GM20431 (cell line): ENCODE data around the gene PFN3.

Source experiments
- in situ Hi-C: fragments of 300-500 bp; cut with MseI, MboI; formaldehyde crosslinking; loops from one replicate; pipeline ENCODE4 v1.15.0; 2020; ENCODE audit warnings: low sequenced_read_pairs; ENCODE audit not compliant: unreplicated experiment

The PFN3 gene

DNA sequence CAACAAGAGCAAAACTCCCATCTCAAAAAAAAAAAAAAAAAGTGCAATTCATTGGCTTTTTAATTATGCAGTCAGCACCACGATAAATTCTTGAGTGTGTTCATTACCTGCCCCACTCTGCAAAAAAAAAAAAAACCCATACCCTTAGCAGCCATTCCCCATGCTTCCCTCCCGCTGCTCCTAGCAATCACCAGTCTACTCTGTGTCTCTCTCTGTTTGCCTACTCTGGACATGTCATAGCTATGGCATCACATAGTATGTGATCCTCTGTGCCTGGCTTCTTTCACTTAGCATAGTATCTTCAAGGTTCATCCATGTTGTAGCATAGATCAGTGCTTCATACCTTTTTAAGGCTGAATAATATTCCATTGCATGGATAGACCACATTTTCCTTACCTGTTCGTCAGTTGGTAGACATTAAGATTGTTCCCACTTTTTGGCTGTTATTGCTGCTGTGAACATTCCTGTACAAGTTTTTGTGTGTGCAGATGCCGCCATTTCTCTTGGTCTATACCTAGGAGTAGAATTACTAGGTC, 39.1 kb upstream of the PFN3 start:
- in situ Hi-C loops: no loop called here

DNA sequence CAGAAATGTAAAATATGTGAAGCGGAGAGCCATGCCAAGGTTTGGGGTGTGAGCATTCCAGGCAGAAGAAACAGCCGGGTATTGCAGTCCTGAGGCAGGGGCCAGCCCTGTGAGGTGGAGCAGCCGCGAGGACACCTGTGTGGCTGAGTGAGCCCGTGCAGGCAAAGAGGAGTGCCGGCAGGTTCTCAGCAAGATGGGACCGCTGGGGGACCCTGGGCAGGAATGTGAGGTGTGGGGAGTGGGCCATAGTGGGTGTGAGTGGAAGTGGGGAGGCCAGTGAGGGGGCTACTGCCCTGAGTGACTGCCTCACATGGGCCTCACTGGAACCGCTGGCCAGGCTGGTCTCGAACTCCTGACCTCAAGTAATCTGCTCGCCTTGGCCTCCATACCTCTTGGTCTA, 38.0 kb upstream of the PFN3 start:
- in situ Hi-C loops: no loop called here

DNA sequence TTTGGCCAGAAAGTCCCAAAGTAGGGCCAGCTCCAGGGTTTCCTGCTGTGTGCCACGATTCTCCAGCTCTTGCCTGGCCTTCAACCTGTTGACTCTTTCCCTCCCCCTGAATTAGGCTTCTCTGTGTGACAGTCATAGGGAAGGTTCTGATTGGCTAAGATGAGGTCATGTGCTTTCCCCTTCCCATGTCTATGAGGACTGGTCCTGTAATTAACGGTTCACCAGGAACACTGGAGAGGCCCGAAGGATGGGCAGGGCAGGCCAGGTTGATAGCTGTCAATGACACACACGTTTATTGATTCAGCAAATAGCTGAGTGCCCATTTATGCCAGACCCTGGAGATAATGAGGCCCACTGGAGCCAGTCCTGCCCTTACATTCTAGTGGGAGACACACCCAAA, 37.2 kb upstream of the PFN3 start:
- in situ Hi-C loops: no loop called here

DNA sequence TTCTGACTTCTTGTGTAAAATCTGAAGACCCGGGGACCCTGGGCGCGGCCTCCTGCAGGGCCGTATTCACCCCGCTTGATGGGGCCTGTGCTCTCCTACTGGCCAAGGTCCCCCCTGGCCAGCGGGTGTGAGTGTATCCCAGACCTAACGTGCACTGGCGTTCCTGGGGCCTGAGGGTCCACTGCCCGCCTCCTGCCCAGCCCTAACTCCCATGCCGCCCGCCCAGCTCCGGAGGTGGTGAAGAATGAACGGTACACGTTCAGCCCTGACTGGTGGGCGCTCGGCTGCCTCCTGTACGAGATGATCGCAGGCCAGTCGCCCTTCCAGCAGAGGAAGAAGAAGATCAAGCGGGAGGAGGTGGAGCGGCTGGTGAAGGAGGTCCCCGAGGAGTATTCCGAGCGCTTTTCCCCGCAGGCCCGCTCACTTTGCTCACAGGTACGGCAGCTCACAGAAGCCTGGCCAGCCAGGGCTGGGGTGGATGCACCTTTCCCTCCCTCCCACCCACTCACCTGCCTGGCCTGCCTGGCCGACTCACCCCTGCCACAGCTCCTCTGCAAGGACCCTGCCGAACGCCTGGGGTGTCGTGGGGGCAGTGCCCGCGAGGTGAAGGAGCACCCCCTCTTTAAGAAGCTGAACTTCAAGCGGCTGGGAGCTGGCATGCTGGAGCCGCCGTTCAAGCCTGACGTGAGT, 35.5 kb upstream of the PFN3 start:
- in situ Hi-C loops: no loop called here

DNA sequence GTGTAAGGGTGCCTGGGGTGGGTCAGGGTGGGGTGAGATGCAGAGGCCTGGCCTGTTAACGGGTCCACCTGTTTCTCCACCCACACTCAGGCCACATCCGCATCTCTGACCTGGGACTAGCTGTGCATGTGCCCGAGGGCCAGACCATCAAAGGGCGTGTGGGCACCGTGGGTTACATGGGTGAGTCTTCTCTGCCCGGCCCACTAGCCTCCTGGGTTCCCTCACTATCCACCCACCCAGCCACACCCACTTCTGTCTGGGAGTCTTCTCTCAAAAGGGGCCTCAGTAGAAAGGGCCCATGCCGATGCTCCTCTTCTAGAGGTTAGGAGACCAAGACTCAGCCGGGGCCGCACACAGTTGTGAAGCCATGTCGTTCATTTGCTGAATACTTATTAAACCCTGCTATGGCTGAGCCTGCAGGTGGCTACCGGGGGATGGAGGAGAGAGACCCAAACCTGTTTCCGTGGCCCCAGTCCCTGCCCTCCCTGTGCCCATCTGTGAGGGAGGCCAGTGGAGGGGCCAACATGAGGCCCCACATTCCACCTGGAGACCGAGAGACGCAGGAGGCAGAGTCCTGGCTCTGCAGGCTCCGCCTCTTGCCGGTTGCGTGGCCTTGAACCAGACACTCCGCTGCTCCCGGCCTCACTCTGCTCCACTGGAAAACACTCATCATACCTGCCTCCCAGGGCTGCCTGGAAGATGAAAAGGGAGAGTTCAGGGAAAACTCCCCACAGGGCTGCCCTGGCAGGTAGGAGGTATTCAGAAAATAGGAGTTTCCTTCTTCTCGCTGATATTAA, 34.7 kb upstream of the PFN3 start:
- in situ Hi-C loops: no loop called here

DNA sequence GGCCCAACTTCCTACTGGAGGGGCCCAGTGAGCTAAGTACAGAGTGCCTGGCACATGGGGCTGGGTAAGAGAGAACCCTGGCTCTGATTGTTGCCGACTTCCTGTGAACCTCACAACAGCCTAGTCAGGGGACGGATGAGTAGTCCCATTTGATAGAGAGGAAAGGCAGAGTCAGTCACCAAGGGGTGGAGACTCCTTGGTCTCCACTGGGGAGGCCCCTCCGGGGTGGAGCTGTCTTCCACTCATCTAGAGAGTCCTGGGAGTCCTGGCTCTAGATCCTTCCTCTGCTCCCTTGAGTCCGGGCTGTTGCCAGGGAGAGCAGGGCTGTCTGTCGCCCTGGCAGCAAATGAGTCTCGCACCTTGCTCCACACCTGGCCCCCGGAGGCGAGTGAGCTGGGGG, 34.0 kb upstream of the PFN3 start:
- in situ Hi-C loops: no loop called here

DNA sequence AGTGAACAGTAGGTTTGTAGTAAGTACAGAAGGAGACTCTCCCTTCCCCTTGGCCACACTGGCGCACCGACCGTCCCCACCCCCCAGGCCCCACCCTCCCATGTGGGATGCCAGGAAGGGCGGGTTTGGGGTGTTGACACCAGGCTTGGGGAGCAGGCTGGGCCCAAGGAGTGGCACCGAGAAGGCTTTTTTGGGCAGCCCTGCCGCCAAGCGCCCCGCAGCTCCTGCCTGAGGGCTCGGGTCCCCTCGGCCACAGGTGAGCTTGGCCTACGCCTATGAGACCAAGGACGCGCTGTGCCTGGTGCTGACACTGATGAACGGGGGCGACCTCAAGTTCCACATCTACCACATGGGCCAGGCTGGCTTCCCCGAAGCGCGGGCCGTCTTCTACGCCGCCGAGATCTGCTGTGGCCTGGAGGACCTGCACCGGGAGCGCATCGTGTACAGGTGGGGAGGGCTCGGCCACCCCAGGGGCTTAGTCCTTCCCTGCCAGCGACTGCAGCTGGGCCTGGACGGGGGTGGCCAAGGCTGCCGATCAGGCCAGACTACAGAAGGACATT, 33.3 kb upstream of the PFN3 start:
- in situ Hi-C loops: no loop called here

DNA sequence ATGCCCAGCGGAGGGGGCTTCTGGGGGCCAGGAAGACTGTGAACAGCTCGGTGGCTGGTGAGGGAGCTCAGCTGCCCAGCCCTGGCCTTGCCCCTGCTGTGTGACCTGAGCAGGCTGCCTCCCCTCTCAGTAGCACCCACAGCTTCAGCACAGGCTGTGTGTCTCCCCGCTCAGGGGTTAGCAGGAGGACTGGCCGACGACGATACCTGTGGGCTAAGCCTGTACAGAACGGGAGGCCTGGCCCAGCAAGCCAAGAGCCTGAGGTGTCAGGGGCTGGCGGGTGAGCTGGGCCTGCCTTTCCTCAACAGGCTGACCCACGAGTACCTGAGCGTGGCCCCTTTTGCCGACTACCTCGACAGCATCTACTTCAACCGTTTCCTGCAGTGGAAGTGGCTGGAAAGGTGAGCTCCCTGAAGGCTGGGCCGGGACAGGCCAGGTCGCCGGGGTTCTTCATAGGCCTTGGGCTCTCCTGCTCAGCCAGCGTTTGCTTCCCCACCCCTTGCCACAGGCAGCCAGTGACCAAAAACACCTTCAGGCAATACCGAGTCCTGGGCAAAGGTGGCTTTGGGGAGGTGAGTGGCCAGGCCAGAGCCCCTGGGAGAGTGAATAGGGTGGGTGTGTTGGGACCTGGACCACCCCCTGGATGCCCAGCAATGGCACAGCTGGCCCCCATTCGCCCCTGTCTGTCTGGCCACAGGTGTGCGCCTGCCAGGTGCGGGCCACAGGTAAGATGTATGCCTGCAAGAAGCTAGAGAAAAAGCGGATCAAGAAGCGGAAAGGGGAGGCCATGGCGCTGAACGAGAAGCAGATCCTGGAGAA, 32.6 kb upstream of the PFN3 start:
- in situ Hi-C loops: no loop called here

DNA sequence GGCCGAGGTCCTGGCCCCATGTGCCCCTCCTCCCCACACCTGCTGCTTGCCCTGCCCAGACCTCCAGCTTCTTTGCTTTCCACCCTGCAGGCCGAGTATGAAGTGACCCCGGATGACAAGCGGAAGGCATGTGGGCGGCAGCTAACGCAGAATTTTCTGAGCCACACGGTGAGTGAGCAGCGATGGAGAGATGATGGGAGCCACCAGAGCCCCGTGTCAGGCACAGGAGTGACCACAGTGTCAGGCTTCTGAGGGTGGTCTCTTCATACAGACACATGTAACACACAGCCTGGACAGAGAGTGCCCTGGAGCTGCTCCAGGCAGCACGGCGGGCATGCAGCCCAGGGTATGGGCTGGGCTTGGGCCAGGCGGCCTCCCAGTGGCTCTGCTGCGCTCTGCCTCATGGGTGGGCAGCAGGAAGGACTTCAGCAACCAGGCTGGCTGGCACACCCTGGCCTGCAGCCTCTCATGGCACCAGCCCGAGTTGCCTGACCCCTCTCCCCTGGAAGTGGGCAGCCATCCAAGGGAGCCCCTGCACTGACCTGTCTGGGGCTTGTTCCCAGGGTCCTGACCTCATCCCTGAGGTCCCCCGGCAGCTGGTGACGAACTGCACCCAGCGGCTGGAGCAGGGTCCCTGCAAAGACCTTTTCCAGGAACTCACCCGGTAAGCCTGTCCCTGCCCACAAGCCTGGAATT, 31.8 kb upstream of the PFN3 start:
- in situ Hi-C loops: no loop called here

DNA sequence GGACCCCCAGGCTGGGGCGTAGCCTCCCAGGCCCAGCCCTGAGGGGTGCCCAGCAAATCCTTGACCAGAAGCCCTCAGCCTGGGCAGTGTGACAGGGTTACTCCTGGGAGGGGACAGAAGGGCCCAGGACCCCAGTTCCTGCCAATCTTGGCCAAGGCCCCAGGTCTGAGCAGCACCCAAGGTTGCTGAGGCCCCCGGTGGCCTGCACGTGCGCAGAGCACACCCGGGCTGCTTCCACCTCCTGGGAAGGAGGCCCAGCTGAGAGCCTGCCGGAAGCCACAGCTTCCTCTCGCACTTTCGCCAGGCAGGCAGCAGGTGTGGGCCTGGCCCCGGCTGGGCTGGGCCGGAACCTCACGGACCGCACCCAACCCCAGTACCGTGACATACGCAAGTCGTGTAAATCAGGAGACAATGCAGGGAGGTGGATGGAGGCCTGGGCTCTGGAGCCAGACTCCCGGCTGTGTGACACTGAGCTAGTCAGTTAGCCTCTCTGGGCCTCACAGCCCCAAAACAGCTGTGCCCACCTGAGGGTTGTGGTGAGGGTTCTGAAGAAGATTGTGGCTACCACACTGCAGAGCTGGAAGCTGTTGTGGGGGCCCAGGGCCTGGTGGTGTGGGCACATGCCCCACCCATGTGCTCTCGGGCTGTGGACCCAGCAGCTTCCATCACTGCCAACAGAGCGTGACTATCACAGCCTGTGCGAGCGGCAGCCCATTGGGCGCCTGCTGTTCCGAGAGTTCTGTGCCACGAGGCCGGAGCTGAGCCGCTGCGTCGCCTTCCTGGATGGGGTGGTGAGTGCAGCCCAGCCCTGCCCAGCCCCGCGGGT, 31.1 kb upstream of the PFN3 start:
- in situ Hi-C loops: no loop called here

DNA sequence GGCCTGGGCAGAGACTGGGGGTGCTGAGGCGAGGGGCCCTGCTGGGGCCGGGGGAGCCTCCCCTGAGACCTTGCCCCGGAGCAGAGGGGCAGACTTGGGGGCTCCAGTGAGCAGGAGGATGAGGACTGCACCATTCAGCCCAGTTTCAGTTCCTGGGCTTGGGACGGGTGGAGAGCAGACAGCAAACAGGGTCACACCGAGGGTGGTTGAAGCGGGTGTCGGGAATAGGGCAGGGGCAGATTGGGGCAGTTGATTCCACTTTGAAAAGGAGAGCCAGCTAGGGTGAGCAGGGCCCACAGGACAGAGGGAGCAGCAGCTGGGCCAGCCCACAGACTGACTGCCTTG, 30.5 kb upstream of the PFN3 start:
- in situ Hi-C loops: no loop called here

DNA sequence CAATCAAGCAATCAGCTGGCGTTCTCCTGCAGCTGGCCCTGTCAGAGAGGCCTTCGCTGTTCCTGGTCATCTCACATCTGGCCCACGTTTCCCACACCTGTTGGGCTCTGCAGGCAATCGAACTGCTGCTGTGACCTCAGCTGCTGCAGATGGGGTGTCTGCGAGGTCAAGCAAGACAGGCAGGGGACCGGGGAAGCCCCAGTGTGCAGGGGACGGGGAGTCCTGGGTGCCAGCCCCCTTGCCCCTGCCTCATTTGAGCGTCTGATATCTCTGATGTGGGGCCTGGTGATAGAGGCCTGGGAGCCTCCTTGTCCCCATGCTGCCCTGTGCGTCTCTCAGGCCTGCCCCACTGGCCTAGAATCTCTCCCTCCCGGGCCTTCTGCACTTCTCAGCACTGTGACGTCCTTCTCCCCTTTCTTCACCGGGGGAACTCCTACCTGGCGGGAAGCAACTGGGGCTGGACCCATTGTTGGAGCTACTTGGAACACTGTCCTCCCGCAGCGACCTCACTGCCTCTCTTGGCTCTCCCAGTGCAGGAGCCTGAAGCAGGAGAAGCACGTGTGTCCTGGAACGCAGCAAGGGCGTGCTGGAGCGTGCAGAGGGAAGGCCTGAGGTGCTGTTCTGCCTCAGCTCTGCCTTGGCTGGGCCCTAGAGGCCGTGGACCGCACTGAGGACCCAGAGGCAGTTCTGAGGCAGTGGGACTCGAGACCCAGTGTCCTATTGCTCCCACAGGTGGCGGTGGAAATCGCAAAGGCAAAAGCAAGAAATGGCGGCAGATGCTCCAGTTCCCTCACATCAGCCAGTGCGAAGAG, 29.9 kb upstream of the PFN3 start:
- in situ Hi-C loops: no loop called here

DNA sequence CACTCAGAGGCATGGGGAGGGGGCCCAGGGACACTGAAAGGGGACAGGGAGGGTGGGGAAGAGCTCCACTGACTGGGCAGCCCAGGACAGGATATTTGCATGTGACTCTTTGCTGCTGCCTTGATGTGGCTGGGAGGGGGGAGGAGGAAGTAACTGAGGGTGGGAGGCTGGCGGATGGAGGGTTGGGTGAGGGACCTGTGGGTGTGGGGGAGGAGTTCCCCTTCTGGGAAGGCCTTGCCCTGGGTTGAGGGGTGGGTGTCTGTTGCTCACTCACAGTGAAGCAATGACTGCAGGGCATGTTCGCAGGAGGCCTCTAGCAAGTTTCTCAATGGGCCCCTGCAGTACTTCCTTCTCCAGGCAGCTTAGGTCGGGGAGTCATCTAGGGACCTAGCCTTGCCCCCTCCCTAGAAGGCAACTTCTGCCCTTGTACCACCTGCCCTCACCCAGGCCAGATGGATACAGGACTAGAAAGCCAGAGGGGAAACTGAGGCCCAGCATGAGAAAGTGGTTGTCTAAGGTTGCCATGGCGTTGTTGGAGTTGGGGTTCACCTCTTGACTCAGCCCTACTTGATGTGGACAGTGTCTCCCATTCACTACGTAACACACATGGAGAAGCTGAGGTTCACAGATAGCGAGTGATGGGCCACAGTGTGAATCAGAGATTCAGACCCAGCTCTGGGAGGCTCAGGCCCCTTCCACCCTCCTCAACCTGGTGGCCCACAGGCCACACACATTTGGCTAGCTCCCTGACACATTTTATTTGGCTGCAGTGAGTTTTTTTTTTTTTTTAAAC, 29.0 kb upstream of the PFN3 start:
- in situ Hi-C loops: no loop called here

DNA sequence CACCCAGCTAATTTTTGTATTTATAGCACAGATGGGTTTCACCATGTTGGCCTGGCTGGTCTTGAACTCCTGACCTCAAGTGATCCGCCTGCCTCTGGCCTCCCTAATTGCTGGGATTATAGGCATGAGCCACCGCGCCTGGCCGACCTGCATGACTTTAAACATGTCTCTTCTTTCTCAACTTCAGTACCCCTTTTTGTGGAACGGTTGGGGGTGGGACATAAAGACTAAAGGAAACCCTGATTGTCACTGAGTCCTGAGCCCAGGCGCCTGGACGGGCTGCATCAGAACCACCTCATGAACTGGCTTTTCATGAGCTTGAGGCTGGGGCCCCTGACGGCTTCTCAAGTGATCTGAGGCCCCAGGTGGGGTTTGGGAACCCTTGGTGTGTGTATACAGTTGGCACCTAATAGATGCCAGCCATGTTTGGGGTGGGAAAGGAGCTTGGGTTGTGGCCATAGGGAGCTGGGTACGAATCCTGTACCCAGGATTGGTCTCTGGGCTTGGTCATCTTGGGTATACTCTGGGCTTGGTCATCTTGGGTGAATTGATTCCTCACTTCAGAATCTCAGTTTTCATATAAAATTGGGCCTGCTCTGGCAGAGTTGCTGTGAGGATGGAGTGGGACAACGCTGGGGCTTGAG, 28.2 kb upstream of the PFN3 start:
- in situ Hi-C loops: no loop called here

DNA sequence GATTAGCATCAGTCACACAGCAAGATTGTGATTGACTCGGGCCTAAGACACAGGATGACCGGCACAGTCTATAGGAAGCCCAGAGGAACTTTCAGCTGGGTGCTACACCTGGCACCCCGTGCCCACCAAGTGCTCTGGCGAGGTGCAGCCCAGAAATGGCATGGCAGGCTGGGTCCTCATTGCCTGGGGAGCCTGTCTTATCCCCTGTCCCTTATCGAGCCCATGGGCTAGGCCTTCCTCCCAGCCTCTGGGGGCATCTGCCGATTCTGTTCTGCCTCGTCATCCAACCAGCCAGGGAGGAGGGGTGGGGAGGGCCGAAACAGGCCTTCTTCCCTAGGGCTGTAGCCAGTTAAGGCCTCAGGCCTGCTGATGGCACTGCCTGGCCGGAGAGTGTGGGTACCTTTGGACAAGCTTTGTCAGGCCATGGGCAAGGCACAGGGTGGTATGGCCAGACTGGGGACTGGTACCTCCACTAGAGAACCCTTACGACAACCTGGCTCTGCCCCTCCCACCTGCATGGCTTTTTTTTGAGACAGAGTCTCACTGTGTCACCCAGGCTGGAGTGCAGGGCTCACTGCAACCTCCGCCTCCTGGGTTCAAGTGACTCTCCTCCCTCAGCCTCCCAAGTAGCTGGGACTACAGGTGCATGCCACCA, 27.6 kb upstream of the PFN3 start:
- in situ Hi-C loops: no loop called here

DNA sequence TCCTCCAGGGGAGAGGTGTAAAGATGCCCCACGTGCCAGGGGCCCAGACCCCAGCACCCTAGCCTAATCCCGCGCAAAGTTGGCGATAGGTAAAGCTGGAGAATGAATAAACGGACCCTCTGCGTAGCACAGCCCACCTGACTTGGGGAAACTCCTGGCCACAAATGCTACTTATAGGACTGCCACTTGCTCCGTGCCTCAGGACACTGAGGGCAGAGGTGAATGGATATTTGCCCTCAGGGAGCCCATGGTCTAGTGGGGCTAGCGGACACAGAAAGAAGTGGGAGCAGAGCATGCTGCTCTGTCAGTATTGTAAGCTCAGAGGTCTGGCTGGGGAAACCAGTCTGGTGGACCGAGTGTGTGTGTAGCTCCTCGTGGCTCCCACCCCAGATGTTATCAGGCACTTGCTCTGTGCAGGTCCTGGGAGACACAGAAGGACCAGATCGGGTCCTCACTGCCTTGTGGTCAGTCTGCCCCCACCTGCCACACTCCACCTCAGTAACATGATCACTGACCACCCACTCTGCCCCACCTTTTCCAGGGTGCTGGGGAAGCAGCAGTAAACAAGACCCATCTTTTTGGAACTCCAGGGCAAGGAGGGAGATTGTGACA, 26.9 kb upstream of the PFN3 start:
- in situ Hi-C loops: no loop called here
